CD4-positive, alpha-beta T cell treated with Interleukin-15 for 1 hour (primary cell): ENCODE results near the gene ZNF282.

Source experiments
- DNase-seq: peaks from one replicate; pipeline ENCODE4 v3.0.0-alpha.2; 2020

Gene ZNF282

DNA sequence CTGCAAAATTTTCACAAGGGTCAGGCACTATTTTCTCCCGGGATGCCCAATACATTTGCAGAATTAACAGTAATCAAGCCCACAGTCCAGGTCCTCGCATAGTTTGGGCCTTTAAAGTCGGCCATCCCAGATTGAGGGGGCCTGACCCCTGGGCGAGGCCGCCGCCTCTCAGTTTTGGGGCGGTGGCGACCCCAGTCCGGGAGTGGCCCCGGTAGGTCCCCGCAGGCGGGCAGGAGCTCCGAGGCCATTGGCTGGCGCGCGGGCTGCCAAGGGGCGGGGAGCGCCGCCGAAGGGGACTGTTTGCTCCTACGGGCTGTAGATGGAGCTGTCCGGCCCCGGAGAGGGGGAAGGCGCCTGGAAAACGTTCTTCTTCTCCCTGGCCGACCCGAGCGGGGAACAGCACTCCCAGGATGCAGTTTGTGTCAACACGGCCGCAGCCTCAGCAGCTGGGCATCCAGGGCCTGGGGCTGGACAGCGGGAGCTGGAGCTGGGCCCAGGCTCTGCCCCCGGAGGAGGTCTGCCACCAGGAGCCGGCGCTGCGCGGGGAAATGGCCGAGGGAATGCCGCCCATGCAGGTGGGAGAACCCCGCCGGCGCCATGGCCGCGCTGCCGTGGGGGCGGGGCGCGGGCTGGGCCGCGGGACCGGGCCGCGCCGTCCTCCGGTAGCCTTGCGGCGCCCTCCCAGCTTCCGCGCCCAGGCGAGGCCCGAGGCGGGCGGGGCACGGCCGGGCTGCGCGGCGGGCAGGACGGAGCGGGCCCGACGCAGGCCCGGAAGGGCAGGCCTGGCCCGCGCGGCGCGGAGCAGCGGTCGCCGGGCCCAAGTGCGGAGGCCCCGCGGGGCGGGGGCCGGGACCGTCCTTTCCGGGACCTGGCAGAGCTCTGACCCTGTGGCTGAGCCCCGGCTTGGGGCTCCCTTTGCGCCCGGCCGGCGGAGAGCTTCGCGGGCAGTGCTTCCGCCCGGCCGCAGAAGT lies at the start of gene ZNF282:
Gene ZNF282, plus strand, starts transcription at position 367 of the 971 bp plus-strand sequence. Its CDS starts 44 bp downstream, at position 411.
- peak; percentile 65 for DNase-seq

DNA sequence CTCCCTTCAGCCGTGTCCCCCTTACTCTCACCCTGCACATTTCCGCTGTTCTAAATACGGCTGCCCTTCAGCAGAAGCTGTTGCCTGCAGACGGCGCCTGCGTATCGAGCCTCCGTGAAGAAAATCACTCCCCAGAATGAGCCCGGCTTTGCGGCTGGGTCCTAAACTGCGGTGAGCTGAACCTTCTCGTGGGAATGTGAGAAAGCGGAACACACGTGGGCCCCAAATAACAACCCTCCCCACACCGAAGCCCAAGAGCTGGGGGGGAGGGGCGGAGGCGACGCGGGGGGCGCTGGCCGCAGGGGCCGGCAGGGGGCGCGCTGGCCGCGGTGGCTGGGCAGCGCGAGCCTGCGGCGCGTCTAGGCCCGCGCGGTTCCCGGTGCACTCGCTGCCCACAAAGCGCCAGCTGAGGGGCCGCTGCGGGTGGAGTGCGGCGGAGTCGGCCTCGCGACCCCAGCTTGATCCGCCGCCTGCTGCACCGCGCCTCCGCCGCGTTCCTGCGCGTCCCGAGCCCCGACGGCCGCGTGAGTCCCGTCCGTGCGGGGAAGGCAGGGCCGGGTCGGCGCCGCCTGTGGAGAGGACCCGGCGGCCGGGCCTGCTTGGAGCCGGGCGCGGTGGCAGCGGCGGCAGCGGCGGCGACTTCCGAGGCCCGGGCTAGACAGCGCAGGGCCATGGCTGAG lies 48.1 kb upstream of the ZNF282 start, which contains the start of gene ZNF398:
Gene ZNF398, plus strand, starts transcription at position 382 of the 680 bp plus-strand sequence. Its CDS starts 290 bp downstream, at position 672.
- DNase-seq: peak; percentile 88

- peak; percentile 55 for DNase-seq
Observed at GRCh38 chr7:149147752-149148653, 47.3 kb upstream of the ZNF282 start.

- DNase-seq: no peak
Observed at GRCh38 chr7:149150981-149151380, 44.4 kb upstream of the ZNF282 start.

- no peak for DNase-seq
Observed at GRCh38 chr7:149153346-149153745, 42.0 kb upstream of the ZNF282 start.

DNA sequence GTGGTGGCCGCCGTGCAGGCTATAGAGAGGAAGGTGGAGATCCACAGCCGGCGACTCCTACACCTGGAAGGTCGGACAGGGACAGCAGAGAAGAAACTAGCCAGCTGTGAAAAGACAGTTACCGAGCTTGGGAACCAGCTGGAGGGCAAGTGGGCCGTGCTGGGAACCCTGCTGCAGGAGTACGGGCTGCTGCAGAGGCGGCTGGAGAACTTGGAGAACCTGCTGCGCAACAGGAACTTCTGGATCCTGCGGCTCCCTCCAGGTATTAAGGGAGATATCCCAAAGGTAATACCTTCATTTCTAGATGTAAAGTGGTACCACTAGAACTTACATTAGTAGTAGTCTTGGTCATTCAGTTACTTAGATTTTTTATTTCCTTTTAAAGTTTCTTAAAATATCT lies 41.3 kb upstream of the ZNF282 start:
- no peak for DNase-seq

GRCh38 chr7:149156898-149157297 lies 38.4 kb upstream of the ZNF282 start:
- no peak for DNase-seq

GRCh38 chr7:149161241-149161848 lies 34.0 kb upstream of the ZNF282 start:
- no peak for DNase-seq

DNA sequence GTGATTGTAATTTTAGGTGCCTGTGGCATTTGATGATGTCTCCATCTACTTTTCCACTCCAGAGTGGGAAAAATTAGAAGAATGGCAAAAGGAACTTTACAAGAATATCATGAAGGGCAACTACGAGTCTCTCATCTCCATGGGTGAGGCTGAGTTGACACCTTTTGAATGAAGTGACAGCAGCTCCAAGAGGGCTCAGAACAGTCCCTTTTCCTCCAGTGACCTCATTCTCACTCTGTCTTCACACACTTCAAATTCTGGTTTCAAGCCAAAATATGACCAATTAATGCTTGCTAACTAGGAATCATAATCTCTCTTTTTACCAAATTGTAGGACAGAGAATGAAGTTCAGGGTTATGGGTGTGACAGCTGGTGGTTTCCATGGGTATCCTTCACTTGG lies 29.2 kb upstream of the ZNF282 start:
- no peak for DNase-seq

GRCh38 chr7:149166630-149167352 lies 28.6 kb upstream of the ZNF282 start:
- DNase-seq: no peak

GRCh38 chr7:149171892-149172533 lies 23.3 kb upstream of the ZNF282 start:
- no peak for DNase-seq

DNA sequence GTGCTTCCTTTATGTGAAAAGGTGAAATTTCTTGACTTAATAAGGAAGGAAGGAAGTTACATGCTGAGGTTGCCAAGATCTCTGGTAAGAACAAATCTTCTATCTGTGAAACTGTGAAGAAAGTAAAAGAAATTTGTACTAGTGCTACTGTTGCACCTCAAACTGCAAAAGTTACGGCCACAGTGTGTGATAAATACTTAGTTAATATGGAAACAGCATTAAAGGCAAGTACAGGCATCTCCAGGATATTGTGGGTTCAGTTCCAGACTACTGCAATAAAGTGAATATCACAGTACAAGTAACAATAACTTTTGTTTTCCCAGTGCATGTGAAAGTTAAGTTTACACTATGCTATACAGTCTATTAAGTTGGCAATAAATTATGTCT lies 22.8 kb upstream of the ZNF282 start:
- DNase-seq: no peak

DNA sequence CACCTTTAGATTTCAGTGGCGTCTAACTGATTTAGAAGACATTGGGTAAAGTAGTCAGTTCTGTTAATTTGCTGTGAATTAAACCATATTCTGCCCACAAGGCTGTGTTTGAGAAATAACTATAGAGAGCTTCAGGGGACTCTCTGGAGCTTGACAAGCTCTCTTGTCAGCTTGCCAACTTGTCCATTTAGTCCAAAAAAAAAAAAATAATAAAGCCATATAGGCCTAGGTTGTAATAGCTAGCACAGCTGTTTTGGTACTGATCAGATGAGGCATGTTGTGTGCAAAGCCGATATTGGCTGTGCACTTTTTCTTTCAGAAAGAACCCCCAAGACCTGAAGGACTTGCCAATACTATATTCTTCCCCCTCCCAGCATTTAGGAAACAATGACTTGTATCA lies 20.2 kb upstream of the ZNF282 start:
- DNase-seq: no peak

DNA sequence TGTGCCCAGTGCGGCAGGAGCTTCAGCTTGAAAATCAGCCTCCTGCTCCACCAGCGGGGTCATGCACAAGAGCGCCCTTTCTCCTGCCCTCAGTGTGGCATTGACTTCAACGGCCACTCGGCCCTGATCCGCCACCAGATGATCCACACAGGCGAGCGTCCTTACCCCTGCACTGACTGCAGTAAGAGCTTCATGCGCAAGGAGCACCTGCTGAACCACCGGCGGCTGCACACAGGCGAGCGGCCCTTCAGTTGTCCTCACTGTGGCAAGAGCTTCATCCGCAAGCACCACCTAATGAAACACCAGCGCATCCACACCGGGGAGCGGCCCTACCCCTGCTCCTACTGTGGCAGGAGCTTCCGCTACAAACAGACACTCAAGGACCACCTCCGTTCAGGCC lies 16.1 kb upstream of the ZNF282 start:
- no peak for DNase-seq

DNA sequence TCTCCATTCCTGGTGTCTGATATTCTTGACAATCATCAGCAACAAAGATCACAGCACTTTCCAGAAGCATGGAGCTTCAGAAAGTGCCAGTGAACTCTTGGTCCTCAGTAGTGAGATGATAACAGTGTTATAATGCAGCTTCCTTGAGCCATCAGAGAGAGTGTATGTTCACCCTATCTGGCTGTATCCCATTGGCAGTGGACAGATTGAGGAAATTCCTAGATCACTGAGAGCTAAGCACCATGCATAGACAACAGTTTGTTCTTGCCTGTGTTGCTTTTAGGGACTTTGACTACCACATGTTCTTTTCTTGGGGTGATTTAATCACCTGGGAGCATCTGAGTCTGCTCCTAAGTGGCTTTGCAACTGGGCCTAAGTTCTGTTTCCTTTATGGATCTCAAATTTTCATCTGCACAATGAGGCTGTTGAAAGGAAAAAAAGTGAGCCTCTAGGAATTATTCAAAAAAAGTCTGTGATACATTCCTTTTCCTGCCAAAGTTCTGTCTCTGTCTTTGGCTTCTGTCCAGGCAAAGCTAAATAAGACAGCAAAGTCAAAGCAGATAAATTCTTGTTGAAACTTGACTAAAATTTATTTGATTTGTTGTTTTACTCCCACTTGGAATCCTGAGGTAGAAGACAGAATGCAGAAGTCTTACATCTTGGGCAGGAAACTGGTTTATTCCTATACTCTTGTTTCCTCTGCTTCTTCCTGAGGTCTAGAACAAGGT lies 14.5 kb upstream of the ZNF282 start:
- no peak for DNase-seq

GRCh38 chr7:149181450-149181790 lies 13.9 kb upstream of the ZNF282 start:
- no peak for DNase-seq

GRCh38 chr7:149184274-149184673 lies 11.1 kb upstream of the ZNF282 start:
- no peak for DNase-seq

DNA sequence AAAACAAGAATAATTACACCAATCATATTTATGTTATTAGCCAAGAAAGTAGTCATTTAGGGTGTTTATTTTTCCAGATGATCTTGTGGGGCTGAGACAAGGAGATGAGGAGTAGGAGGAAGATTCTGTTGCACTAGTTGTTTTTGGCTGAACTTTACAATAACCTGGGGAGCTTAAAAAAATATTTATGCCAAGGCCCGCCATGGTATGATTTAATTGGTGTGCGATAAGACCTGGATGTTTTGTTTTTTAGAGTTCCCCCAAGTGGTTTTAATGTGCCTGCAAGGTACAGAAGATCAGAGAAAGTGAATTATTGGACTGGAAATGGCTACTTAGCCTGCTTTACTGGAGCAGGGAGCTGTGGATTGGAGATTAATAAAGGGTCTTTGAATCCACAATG lies 7.1 kb upstream of the ZNF282 start:
- DNase-seq: no peak

GRCh38 chr7:149188637-149189259 lies 6.6 kb upstream of the ZNF282 start:
- DNase-seq: no peak

DNA sequence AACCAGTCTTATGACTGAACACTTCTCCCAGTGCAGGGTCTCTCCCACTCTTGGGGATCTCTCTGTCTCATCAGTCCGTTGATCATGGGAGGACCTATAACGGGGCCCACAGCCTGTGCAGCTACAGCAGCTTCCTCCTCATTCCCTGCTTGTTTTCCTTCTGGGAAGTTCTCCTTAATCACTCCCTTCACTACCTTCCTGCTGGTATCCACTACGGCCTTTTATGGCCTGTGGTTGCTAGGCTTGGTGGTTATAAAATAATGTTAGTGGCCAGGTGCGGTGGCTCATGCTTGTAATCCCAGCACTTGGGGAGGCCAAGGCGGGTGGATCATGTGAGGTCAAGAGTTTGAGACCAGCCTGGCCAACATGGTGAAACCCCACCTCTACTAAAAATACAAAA lies 3.5 kb upstream of the ZNF282 start:
- no peak for DNase-seq
